ENCODE results near the gene DYRK3. TPM values are rescaled to one million over a fixed set of nuclear protein-coding genes. Genes with fewer than 3 reads are reported as not detected.
A peak's percentile ranks its signal among the peaks of the same experiment; 100 is the strongest.

DYRK3 gene
- total and polyA plus RNA-seq, 9 of the 15 experiments (the other 6 are each of a cell fraction or from before 2014, with no cell fraction given): 4.5 to 33.7 (median 25.7) TPM

GRCh38 chr1:206635978-206636345 lies 626 bp downstream of the DYRK3 start:
- POLR2A ChIA-PET: interaction anchor here (0.6 to 4.7 kb wide), 17 partner anchors 8 to 1859 kb away, joined by 3 to 57 read pairs (median 5); partner anchors contain the start of genes EIF2D and PFKFB2
- DNase-seq (ENCODE audit: extremely low read depth in 1 of 4, low spot score in 3 of 4): peak in 1 of 4 experiments; percentile 55
- no TSS peak for BruUV-seq (replicated peaks)

GRCh38 chr1:206636671-206637070 lies 1.3 kb downstream of the DYRK3 start:
- no TSS peak for BruUV-seq (replicated peaks)
- Histone ChIP-seq H2AFZ (ENCODE audit: low read depth, low read length) (no peak overlapping the region), H3K9me3 (replicated peaks; ENCODE audit: control insufficient read depth, insufficient read depth, low read depth, low read length) (no peaks in the 10 kb centered on the region), H3K4me3 (peak overlapping the region; percentile 87), H3K27me3 (ENCODE audit: control insufficient read depth in 2 of 2, insufficient read depth in 2 of 2, low read length in 2 of 2) (no peaks in the 10 kb centered on the region), H3K27ac (ENCODE audit: extremely low read depth, low read depth, low read length) (no peak overlapping the region), H4K20me1 (replicated peaks; ENCODE audit: control insufficient read depth, insufficient read depth, low read length) (no peaks in the 10 kb centered on the region), H3K9me1 (ENCODE audit: control insufficient read depth, insufficient read depth, low read length) (no peaks in the 10 kb centered on the region), H3K9ac (ENCODE audit: insufficient read depth in 1 of 2, low read depth in 2 of 2, low read length in 2 of 2) (peak overlapping the region in 1 of 2 experiments; percentile 76; a peak in 3 of 4 replicates), H3K79me2 (ENCODE audit: control insufficient read depth, insufficient read depth, low read length) (peaks cover 38% of the 10 kb centered on the region), H3K36me3 (ENCODE audit: control insufficient read depth, insufficient read depth, low read length) (peaks cover 25% of the 10 kb centered on the region), H3K4me1 (replicated peaks in 1 of 2; ENCODE audit: control insufficient read depth in 2 of 2, insufficient read depth in 2 of 2, low read length in 2 of 2) (peaks cover 14 to 24% of the 10 kb centered on the region in 2 experiments), H3K4me2 (ENCODE audit: insufficient read depth, low read length) (peak overlapping the region; percentile 69)
- 7% methylated on average over 4 of the region's 4 CpGs for WGBS (ENCODE audit: insufficient coverage, low coverage, missing lambda C conversion rate)
- DNase-seq (ENCODE audit: extremely low read depth in 1 of 4, low spot score in 3 of 4) (no peak), ATAC-seq (no peak), FAIRE-seq (no peak)
- POLR2A ChIA-PET: interaction anchor here (0.6 to 4.7 kb wide), 10 partner anchors 8 to 1860 kb away, joined by 3 to 57 read pairs (median 3); no protein-coding TSS in a partner anchor
- CTCF ChIA-PET (ENCODE audit: low intra/inter-chr PET ratio): interaction anchor here (4.2 kb wide), 1 partner anchor 27 kb away, joined by 63 read pairs; no protein-coding TSS in a partner anchor
- in situ Hi-C loops (cut with MboI): no loop called here
- intact Hi-C loops (cut with micrococcal nuclease): no loop called here
- peak; percentile 41; the same call in 1 of the 2 replicates for TF ChIP-seq POLR2H (tag; IDR thresholded peaks at IDR 0.05; ENCODE audit: low read depth)
- TF ChIP-seq, protein P1, sequence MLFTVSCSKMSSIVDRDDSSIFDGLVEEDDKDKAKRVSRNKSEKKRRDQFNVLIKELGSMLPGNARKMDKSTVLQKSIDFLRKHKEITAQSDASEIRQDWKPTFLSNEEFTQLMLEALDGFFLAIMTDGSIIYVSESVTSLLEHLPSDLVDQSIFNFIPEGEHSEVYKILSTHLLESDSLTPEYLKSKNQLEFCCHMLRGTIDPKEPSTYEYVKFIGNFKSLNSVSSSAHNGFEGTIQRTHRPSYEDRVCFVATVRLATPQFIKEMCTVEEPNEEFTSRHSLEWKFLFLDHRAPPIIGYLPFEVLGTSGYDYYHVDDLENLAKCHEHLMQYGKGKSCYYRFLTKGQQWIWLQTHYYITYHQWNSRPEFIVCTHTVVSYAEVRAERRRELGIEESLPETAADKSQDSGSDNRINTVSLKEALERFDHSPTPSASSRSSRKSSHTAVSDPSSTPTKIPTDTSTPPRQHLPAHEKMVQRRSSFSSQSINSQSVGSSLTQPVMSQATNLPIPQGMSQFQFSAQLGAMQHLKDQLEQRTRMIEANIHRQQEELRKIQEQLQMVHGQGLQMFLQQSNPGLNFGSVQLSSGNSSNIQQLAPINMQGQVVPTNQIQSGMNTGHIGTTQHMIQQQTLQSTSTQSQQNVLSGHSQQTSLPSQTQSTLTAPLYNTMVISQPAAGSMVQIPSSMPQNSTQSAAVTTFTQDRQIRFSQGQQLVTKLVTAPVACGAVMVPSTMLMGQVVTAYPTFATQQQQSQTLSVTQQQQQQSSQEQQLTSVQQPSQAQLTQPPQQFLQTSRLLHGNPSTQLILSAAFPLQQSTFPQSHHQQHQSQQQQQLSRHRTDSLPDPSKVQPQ (CRISPR knock-in tag; IDR thresholded peaks at IDR 0.05; ENCODE audit: borderline replicate concordance): no peak

More at GRCh38 chr1:206635978-206636345, 626 bp downstream of the DYRK3 start:
- Histone ChIP-seq H4K20me1 (replicated peaks; ENCODE audit: control insufficient read depth, insufficient read depth, low read length) (no peaks in the 10 kb centered on the region), H3K4me3 (peak overlapping the region; percentile 87), H3K4me2 (ENCODE audit: insufficient read depth, low read length) (peak overlapping the region; percentile 92), H3K9me3 (replicated peaks; ENCODE audit: control insufficient read depth, insufficient read depth, low read depth, low read length) (no peaks in the 10 kb centered on the region), H3K79me2 (ENCODE audit: control insufficient read depth, insufficient read depth, low read length) (peaks cover 38% of the 10 kb centered on the region), H3K9me1 (ENCODE audit: control insufficient read depth, insufficient read depth, low read length) (no peaks in the 10 kb centered on the region), H2AFZ (ENCODE audit: low read depth, low read length) (peak overlapping the region; percentile 95), H3K27ac (ENCODE audit: extremely low read depth, low read depth, low read length) (peak overlapping the region; percentile 77), H3K4me1 (replicated peaks in 1 of 2; ENCODE audit: control insufficient read depth in 2 of 2, insufficient read depth in 2 of 2, low read length in 2 of 2) (peaks cover 14 to 24% of the 10 kb centered on the region in 2 experiments), H3K9ac (ENCODE audit: insufficient read depth in 1 of 2, low read depth in 2 of 2, low read length in 2 of 2) (peak overlapping the region; percentile 76 to 93), H3K27me3 (ENCODE audit: control insufficient read depth in 2 of 2, insufficient read depth in 2 of 2, low read length in 2 of 2) (no peaks in the 10 kb centered on the region), H3K36me3 (ENCODE audit: control insufficient read depth, insufficient read depth, low read length) (peaks cover 24% of the 10 kb centered on the region)
- FAIRE-seq: no peak
- ATAC-seq: peak; percentile 54
- CTCF ChIA-PET (ENCODE audit: low intra/inter-chr PET ratio): interaction anchor here (0.6 to 4.2 kb wide), 5 partner anchors 23 to 869 kb away, joined by 3 to 63 read pairs (median 6); no protein-coding TSS in a partner anchor
- TF ChIP-seq RFX7 (CRISPR knock-in tag; IDR thresholded peaks at IDR 0.05) (no peak), SUPT5H (IDR thresholded peaks at IDR 0.05) (no peak), CHD4 (IDR thresholded peaks at IDR 0.05; ENCODE audit: insufficient read depth, insufficient replicate concordance, low read depth, low read length, poor library complexity, severe bottlenecking) (peak; percentile 57), ZNF77 (CRISPR knock-in tag; IDR thresholded peaks at IDR 0.05) (no peak), GTF2E2 (tag; IDR thresholded peaks at IDR 0.05) (peak; percentile 61; the same call in 1 of the 2 replicates), TAF7 (tag; IDR thresholded peaks at IDR 0.05) (0 out of 2 replicates have a peak, but pooled peaks have one; percentile 6), BRD4 (IDR thresholded peaks at IDR 0.05) (0 out of 2 replicates have a peak, but pooled peaks have one; percentile 45)
- in situ Hi-C loops (cut with MboI) (no loop called here), intact Hi-C loops (cut with micrococcal nuclease) (loop anchor here (2.0 kb wide), 2 partner anchors 99 to 165 kb away; no protein-coding TSS in a partner anchor)
- under 1% methylated on average over 14 of the region's 14 CpGs for WGBS (ENCODE audit: insufficient coverage, low coverage, missing lambda C conversion rate)
